ENCODE data around the gene PLEKHA7.

DNA sequence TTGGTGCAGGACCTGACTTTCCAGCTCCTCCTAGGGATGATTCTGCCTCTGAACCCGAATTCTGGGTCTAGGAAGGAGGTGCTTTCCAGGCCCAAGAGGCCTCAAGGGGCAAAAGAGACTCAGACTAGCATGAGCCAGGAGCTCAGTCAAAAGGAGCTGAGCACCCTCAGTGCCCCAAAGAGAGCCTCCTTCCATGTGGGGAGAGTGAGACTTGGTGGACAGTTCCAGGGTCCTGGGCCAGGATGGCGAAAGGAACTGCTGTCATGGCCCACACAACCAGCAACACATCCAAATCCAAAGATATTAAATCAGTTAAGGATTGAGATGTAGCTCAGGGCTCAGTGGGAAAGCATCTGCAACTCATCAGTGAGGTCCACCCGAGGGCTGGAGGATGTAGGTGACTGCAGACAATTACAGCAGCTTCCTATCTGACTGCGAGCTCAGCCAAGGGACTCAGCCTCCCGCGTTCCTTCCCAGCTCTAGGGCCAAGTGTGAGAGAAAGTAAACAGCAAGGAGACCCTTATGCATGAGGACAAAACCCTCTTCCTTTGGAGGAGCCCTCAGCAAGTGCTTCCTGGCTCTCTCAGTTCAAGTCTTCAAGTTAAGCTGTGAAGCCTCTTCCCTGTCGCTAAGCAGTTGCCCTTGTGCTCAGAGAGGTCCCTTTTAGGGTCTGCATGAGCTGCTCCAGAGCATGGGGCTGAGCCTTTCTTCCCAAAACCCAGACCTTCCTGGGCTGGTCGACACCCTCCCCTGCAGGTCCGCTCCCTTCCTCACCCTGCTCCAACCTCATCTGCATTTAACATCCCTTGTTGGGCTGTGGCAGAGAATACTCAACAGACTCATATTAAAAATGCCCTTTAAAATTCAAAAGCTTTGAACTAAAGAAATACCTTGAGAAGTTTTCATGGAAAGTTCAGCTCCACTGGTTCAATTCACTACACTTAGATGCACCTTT is 240.0 kb downstream of the PLEKHA7 start:
- TF ChIP-seq, protein P1, sequence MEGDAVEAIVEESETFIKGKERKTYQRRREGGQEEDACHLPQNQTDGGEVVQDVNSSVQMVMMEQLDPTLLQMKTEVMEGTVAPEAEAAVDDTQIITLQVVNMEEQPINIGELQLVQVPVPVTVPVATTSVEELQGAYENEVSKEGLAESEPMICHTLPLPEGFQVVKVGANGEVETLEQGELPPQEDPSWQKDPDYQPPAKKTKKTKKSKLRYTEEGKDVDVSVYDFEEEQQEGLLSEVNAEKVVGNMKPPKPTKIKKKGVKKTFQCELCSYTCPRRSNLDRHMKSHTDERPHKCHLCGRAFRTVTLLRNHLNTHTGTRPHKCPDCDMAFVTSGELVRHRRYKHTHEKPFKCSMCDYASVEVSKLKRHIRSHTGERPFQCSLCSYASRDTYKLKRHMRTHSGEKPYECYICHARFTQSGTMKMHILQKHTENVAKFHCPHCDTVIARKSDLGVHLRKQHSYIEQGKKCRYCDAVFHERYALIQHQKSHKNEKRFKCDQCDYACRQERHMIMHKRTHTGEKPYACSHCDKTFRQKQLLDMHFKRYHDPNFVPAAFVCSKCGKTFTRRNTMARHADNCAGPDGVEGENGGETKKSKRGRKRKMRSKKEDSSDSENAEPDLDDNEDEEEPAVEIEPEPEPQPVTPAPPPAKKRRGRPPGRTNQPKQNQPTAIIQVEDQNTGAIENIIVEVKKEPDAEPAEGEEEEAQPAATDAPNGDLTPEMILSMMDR (IDR thresholded peaks at IDR 0.05): no peak
- TF ChIP-seq POLR2A (IDR thresholded peaks at IDR 0.05) (no peak), EP300 (IDR thresholded peaks at IDR 0.05) (no peak)

Data from suprapubic skin (tissue), 3 donors.